IMR-90 (cell line): ENCODE data around the gene DPF3. TPM values are rescaled to one million over a fixed set of nuclear protein-coding genes. Genes with fewer than 3 reads are reported as not detected.

ENCODE experiments used
- ATAC-seq: fragments of 200-7000 bp; cut with Tn5 transposase; 2 replicates; pipeline ENCODE4 v1.9.1; 2020; ENCODE audit warnings: low read depth, mild to moderate bottlenecking, moderate library complexity
- BruUV-seq: library from RNA; stranded (reverse); fragments of 400-500 nt; replicated peaks from 2 replicates; lab custom pipeline; 2021; lab: Mats Ljungman, UMichigan
- CTCF ChIA-PET: fragments of 300-600 bp; formaldehyde crosslinking; extraction: SDS; loops from one replicate; lab custom pipeline; 2021; ENCODE audit warnings: antibody characterized with exemption; lab: Yijun Ruan, JAX
- POLR2A ChIA-PET: fragments of 300-600 bp; sonication (Branson Sonifier 250); formaldehyde crosslinking; loops from one replicate; lab custom pipeline; 2022; ENCODE audit warnings: antibody characterized with exemption; ENCODE audit not compliant: unreplicated experiment; lab: Charles Lee
- DNase-seq: peaks from one replicate; pipeline ENCODE4 v3.0.0; 2013
- H2AFZ ChIP-seq: replicated peaks from 2 replicates; pipeline ENCODE3; 2013; ENCODE audit warnings: low read length, mild to moderate bottlenecking; ENCODE audit not compliant: poor library complexity
- H2AK5ac ChIP-seq: 2 replicates; pipeline ENCODE4 v1.6.1; 2013; ENCODE audit warnings: low read depth, low read length, inconsistent platforms
- H2AK9ac ChIP-seq: replicated peaks from 2 replicates; pipeline ENCODE3; 2013; ENCODE audit warnings: mild to moderate bottlenecking, low read depth, low read length, moderate library complexity; ENCODE audit not compliant: poor library complexity
- H2BK120ac ChIP-seq: 2 replicates; pipeline ENCODE4 v1.6.1; 2013; ENCODE audit warnings: low read depth, low read length, inconsistent platforms
- H2BK15ac ChIP-seq: 3 replicates; pipeline ENCODE4 v1.6.1; 2013; ENCODE audit warnings: low read depth, low read length, inconsistent platforms
- H2BK20ac ChIP-seq: 2 replicates; pipeline ENCODE4 v1.6.1; 2013; ENCODE audit warnings: low read depth, mild to moderate bottlenecking, inconsistent platforms, low read length, moderate library complexity
- H2BK5ac ChIP-seq: 2 replicates; pipeline ENCODE4 v1.6.1; 2013; ENCODE audit warnings: mild to moderate bottlenecking, low read depth, low read length, inconsistent platforms; ENCODE audit not compliant: poor library complexity, severe bottlenecking
- H3K14ac ChIP-seq: replicated peaks from 2 replicates; pipeline ENCODE4 v1.6.1; 2013; ENCODE audit warnings: low read depth, low read length, inconsistent platforms
- H3K18ac ChIP-seq: 2 replicates; pipeline ENCODE4 v1.6.1; 2013; ENCODE audit warnings: low read depth, low read length, control low read depth
- H3K23ac ChIP-seq: 2 replicates; pipeline ENCODE4 v1.6.1; 2013; ENCODE audit warnings: low read depth, low read length, inconsistent platforms
- H3K27ac ChIP-seq: 2 replicates; pipeline ENCODE4 v1.5.1; 2013; ENCODE audit warnings: mild to moderate bottlenecking, control low read depth, low read length; ENCODE audit not compliant: insufficient read depth
- H3K27me3 ChIP-seq: 2 replicates; pipeline ENCODE4 v1.6.1; 2013; ENCODE audit warnings: low read length; ENCODE audit not compliant: control insufficient read depth, insufficient read depth
- H3K36me3 ChIP-seq: 2 replicates; pipeline ENCODE4 v1.6.1; 2013; ENCODE audit warnings: low read length, mixed read lengths; ENCODE audit not compliant: control insufficient read depth, insufficient read depth
- H3K4ac ChIP-seq: 2 replicates; pipeline ENCODE4 v1.6.1; 2013; ENCODE audit warnings: low read depth, low read length, inconsistent platforms
- H3K4me1 ChIP-seq: 2 replicates; pipeline ENCODE4 v1.6.1; 2013; ENCODE audit warnings: low read length, mixed read lengths; ENCODE audit not compliant: control insufficient read depth, insufficient read depth
- H3K4me2 ChIP-seq: 2 replicates; pipeline ENCODE4 v1.6.1; 2013; ENCODE audit warnings: low read depth, mild to moderate bottlenecking, control low read depth, low read length, moderate library complexity
- H3K4me3 ChIP-seq: 2 replicates; pipeline ENCODE4 v1.5.1; 2013; ENCODE audit warnings: low read depth, mild to moderate bottlenecking, control low read depth, low read length, moderate library complexity; ENCODE audit not compliant: insufficient read depth
- H3K56ac ChIP-seq: 2 replicates; pipeline ENCODE4 v1.6.1; 2013; ENCODE audit warnings: low read length, inconsistent platforms; ENCODE audit not compliant: insufficient read depth; ENCODE audit errors: extremely low read depth
- H3K79me1 ChIP-seq, 2 experiments: 2 replicates each; pipeline ENCODE4 v1.6.1; 2013; ENCODE audit warnings: low read length in 2 of 2, inconsistent platforms in 1 of 2, low read depth in 1 of 2
- H3K9ac ChIP-seq: 2 replicates; pipeline ENCODE4 v1.6.1; 2013; ENCODE audit warnings: low read depth, low read length, control low read depth
- H3K9me1 ChIP-seq: 2 replicates; pipeline ENCODE4 v1.6.1; 2013; ENCODE audit warnings: low read length, inconsistent platforms; ENCODE audit not compliant: insufficient read depth
- H3K9me3 ChIP-seq: 2 replicates; pipeline ENCODE4 v1.6.1; 2013; ENCODE audit warnings: low read length; ENCODE audit not compliant: control insufficient read depth, insufficient read depth
- H4K20me1 ChIP-seq: 2 replicates; pipeline ENCODE4 v1.6.1; 2013; ENCODE audit warnings: low read length, inconsistent platforms; ENCODE audit not compliant: insufficient read depth
- H4K5ac ChIP-seq: 2 replicates; pipeline ENCODE4 v1.6.1; 2013; ENCODE audit warnings: mild to moderate bottlenecking, low read depth, low read length, control low read depth
- H4K8ac ChIP-seq, 2 experiments: 2 replicates each; pipeline ENCODE4 v1.6.1; 2013; ENCODE audit warnings: low read depth in 2 of 2, low read length in 2 of 2, control low read depth in 1 of 2, inconsistent platforms in 1 of 2
- H4K91ac ChIP-seq: 2 replicates; pipeline ENCODE4 v1.6.1; 2013; ENCODE audit warnings: low read depth, low read length, inconsistent platforms; ENCODE audit not compliant: insufficient read depth
- BHLHE40 ChIP-seq: fragments of 150-350 bp; IDR thresholded peaks from 2 replicates; pipeline ENCODE4 v1.6.1; 2016; ENCODE audit warnings: mild to moderate bottlenecking, low read depth, low read length
- CTCF ChIP-seq: conservative IDR thresholded peaks from 2 replicates; pipeline ENCODE4 v1.5.1; 2012; ENCODE audit warnings: mild to moderate bottlenecking, low read depth, low read length, improper control_type of control experiment
- ELK1 ChIP-seq: fragments of 150-350 bp; IDR thresholded peaks from 2 replicates; pipeline ENCODE4 v1.6.1; 2016; ENCODE audit warnings: low read depth, mild to moderate bottlenecking, low read length, moderate library complexity, borderline replicate concordance
- FOS ChIP-seq: fragments of 150-350 bp; IDR thresholded peaks from 2 replicates; pipeline ENCODE4 v1.6.1; 2016; ENCODE audit warnings: low read depth, low read length
- MAZ ChIP-seq: IDR thresholded peaks from 2 replicates; pipeline ENCODE4 v1.6.1; 2012; ENCODE audit warnings: low read depth, mild to moderate bottlenecking, low read length, improper control_type of control experiment, moderate library complexity, borderline replicate concordance
- POLR2A ChIP-seq: IDR thresholded peaks from 2 replicates; pipeline ENCODE4 v1.6.1; 2012; ENCODE audit warnings: mild to moderate bottlenecking, low read depth, low read length
- RAD21 ChIP-seq: IDR thresholded peaks from 2 replicates; pipeline ENCODE4 v1.6.1; 2012; ENCODE audit warnings: low read length, improper control_type of control experiment
- RFX5 ChIP-seq: IDR thresholded peaks from 2 replicates; pipeline ENCODE4 v1.8.0; 2012; ENCODE audit warnings: low read depth, mild to moderate bottlenecking, low read length, moderate library complexity
- SMC3 ChIP-seq: fragments of 150-350 bp; IDR thresholded peaks from 2 replicates; pipeline ENCODE4 v1.6.1; 2016; ENCODE audit warnings: low read depth, mild to moderate bottlenecking, antibody characterized with exemption, low read length, moderate library complexity
- USF2 ChIP-seq: fragments of 150-350 bp; IDR thresholded peaks from 2 replicates; pipeline ENCODE4 v1.6.1; 2017; ENCODE audit warnings: mild to moderate bottlenecking, antibody characterized with exemption, low read length, low read depth
- WGBS, 2 experiments: methylation state at CpG; one replicate each; pipeline versions ENCODE4 v1.1.5 to v1.1.7; 2013; ENCODE audit warnings: missing lambda C conversion rate in 2 of 2; ENCODE audit not compliant: insufficient read length in 1 of 2; ENCODE audit errors: extremely low coverage in 2 of 2; 5-methylcytosine and 5-hydroxymethylcytosine counted together
- dilution Hi-C: fragments of 300-500 bp; cut with HindIII; formaldehyde crosslinking; loops from one replicate; pipeline ENCODE4 v1.14.3; 2018; ENCODE audit warnings: low sequenced_read_pairs; ENCODE audit not compliant: unreplicated experiment
- in situ Hi-C: fragments of 300-500 bp; cut with MboI; formaldehyde crosslinking; loops from 3 replicates; pipeline ENCODE4 v1.14.3; 2019; ENCODE audit warnings: low sequenced_read_pairs, inconsistent platforms, mixed read lengths
- intact Hi-C: fragments of 100-400 bp; cut with micrococcal nuclease; formaldehyde crosslinking; loops from 2 replicates; pipeline ENCODE4 v1.10.0; 2022
- polyA plus RNA-seq, 3 experiments: library from polyadenylated mRNA; depleted of rRNA; stranded (reverse); fragments of >200 nt; gene quantifications; 2 replicates each; pipeline ENCODE4 v1.2.3, GENCODE V29; 2012; ENCODE audit warnings: low replicate concordance in 1 of 3
- total RNA-seq: library from RNA; depleted of rRNA; stranded (reverse); fragments of >200 nt; gene quantifications from 2 replicates; pipeline ENCODE4 v1.2.3, GENCODE V29; 2012

DPF3 gene
- total and polyA plus RNA-seq, 2 of the 4 experiments (the other 2 are of a cell fraction) = 30.5 to 32.8 TPM

DNA sequence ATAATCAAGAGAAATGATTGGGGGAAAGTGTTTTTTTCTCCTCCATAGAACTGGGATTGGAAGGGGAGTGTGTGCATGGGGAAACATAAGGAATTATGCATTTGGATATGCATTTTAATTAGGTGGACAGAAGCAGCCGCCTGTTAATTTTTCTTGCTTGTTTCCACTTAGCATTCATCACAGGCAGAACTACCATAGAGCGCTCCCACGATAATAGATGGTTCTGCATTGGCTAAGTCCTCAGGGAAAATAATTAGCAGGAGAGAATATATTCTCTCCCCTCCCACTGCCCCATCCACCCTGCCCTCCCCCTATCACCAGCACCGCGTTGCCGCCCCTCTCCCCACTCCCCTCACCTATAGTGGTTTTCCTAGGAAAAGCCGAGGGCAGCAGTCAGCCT lies 11.4 kb downstream of the DPF3 start:
- TF ChIP-seq BHLHE40 (no peak), RFX5 (no peak), ELK1 (no peak), RAD21 (no peak), SMC3 (no peak), USF2 (no peak), CTCF (no peak), MAZ (no peak), POLR2A (no peak), FOS (no peak)
- Histone ChIP-seq H3K27me3 (no peaks in the 10 kb centered on the region), H4K20me1 (peaks cover 51% of the 10 kb centered on the region), H4K91ac (no peak overlapping the region), H3K4me1 (peaks cover 6% of the 10 kb centered on the region), H3K14ac (no peak overlapping the region), H2BK120ac (no peak overlapping the region), H2AK9ac (no peak overlapping the region), H3K9ac (no peak overlapping the region), H3K18ac (no peak overlapping the region), H3K27ac (no peak overlapping the region), H3K4ac (no peak overlapping the region), H3K9me3 (no peaks in the 10 kb centered on the region), H4K8ac (no peak overlapping the region), H4K5ac (no peak overlapping the region), H2AFZ (no peak overlapping the region), H2AK5ac (no peak overlapping the region), H2BK5ac (no peak overlapping the region), H3K56ac (no peak overlapping the region), H3K4me2 (no peak overlapping the region), H3K9me1 (peaks cover 8% of the 10 kb centered on the region), H3K79me1 (peaks cover 40 to 87% of the 10 kb centered on the region in 2 experiments), H3K4me3 (no peak overlapping the region), H2BK15ac (no peak overlapping the region), H3K23ac (no peak overlapping the region), H3K36me3 (peaks cover 6% of the 10 kb centered on the region; the same call in 1 of the 2 replicates), H2BK20ac (no peak overlapping the region)
- intact Hi-C loops = no loop called here
- no TSS peak for BruUV-seq
- no peak for ATAC-seq
- ChIA-PET CTCF (no interaction called here), POLR2A (no interaction called here)
- in situ Hi-C loops = no loop called here
- no CpG with 5 or more reads among the region's 7 CpGs for WGBS, 2 experiments
- no peak for DNase-seq
- dilution Hi-C loops = no loop called here
